Stimulated activated effector memory CD8-positive, alpha-beta T cell treated with anti-CD3 and anti-CD28 coated beads, Interleukin-12 subunit alpha, Interleukin-12 subunit beta, amount 100 ng/mL, for 72 hours (primary cell): ENCODE data around the gene FBXL14.
"Not testable (repeated sequence)": the region's sequence is repeated elsewhere in the genome, so short reads cannot be mapped to it uniquely, and the experiment has no call there.

Experiments
- ATAC-seq: fragments of 150-1000 bp; cut with Tn5 transposase; 2 replicates; pipeline ENCODE4 v1.10.0; 2021
- DNase-seq, 2 donors: peaks; one replicate each; pipeline ENCODE4 v3.0.0; 2021 to 2022; ENCODE audit warnings: low spot score in 2 of 2
- H3K27ac Mint-ChIP-seq: one replicate; pipeline ENCODE4 v1.8.0; 2022; ENCODE audit warnings: mild to moderate bottlenecking, mixed read lengths
- H3K36me3 Mint-ChIP-seq: one replicate; pipeline ENCODE4 v1.8.0; 2022; ENCODE audit warnings: mild to moderate bottlenecking, mixed read lengths
- H3K4me1 Mint-ChIP-seq: one replicate; pipeline ENCODE4 v1.8.0; 2022; ENCODE audit warnings: mixed read lengths
- H3K4me3 Mint-ChIP-seq: one replicate; pipeline ENCODE4 v1.8.0; 2022; ENCODE audit warnings: mild to moderate bottlenecking, mixed read lengths
- H3K9me3 Mint-ChIP-seq: one replicate; pipeline ENCODE4 v1.8.0; 2022; ENCODE audit warnings: mixed read lengths

Gene FBXL14

GRCh38 chr12:1573960-1574864 lies 20.2 kb downstream of the FBXL14 start:
- Mint-ChIP-seq H3K36me3 (no peaks in the 10 kb centered on the region), H3K9me3 (no peaks in the 10 kb centered on the region), H3K27ac (no peak overlapping the region), H3K4me1 (peaks cover 11% of the 10 kb centered on the region), H3K4me3 (no peak overlapping the region)
- ATAC-seq (no peak), DNase-seq (no peak)

DNA sequence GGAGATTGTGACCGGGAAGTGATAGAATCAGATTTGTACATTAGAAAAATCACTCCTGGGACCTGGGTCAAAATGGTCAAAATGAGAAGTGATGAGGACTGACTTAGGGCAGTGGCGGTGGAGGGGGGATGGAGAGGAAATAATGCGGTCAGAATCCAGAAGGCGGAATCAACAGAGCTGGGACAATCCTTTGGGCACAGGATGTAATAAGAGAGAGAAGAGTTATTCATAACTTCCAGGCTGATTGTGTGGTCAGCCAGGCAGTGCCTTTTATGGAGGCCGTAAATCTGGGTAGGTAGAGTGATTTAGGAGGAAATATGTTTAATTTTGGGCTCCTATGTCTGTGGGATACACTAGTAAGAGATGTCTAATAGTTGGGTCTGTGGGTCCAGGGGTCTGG lies 21.6 kb downstream of the FBXL14 start:
- Mint-ChIP-seq H3K4me1 (peaks cover 11% of the 10 kb centered on the region), H3K27ac (no peak overlapping the region), H3K36me3 (no peaks in the 10 kb centered on the region), H3K4me3 (no peak overlapping the region), H3K9me3 (no peaks in the 10 kb centered on the region)
- ATAC-seq: no peak
- no peak for DNase-seq

DNA sequence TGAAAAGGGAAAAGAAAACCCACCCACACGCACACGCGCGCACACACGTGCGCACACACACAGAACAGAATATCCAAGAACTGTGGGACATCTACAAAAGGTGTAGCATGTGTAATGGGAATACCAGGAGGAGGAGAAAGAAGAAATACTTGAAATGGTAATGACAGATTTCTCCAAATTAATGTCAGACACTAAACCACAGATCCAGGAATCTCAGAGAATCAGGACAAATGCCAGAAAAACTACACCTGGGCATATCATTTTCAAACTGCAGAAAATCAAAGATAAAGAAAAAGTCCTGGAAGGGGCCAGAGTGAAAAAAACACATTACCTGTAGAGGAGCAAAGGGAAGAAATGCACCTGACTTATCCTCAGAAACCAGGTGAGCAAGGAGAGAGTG lies 26.5 kb downstream of the FBXL14 start:
- no peaks in the 10 kb centered on the region for H3K9me3 Mint-ChIP-seq
- DNase-seq (no peak), ATAC-seq (no peak)
- H3K4me1 Mint-ChIP-seq: no peaks in the 10 kb centered on the region
- H3K27ac Mint-ChIP-seq: no peak overlapping the region
- H3K4me3 Mint-ChIP-seq: no peak overlapping the region
- no peaks in the 10 kb centered on the region for H3K36me3 Mint-ChIP-seq

DNA sequence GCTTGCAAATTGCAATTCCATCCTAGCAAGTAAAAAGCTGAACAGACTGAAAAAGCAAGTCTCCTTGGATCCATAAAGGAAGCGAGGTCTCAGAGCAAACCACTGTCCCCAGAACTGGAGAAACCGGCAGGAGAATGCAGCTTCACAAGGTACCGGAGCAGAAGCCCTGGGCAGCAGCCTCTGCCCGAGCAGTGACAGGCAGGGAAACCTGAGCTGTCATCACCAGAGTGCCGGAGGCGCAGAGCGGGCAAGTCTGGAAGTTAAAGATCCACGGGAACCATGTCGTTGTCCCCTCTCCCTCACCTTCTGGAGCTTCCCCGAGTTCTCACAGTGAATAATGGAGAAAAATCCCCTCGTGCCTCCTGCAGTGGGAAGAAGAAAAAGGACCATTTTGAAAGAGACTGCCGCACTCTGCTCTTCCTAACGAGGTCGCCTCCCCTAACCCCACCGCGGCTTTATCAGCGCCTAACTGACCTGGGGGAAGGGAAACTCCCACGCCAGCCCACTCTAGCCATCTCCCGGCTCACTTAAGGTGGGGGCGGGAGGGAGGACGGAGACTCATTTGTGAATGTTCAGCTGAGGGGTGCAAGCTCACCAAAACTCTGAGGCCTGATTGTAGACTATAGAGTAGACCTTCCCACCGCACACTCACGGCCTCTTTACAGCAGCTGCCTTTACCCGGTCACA lies 27.8 kb downstream of the FBXL14 start:
- DNase-seq (no peak), ATAC-seq (no peak)
- H3K27ac Mint-ChIP-seq: no peak overlapping the region
- no peak overlapping the region for H3K4me3 Mint-ChIP-seq
- no peaks in the 10 kb centered on the region for H3K4me1 Mint-ChIP-seq
- H3K9me3 Mint-ChIP-seq: no peaks in the 10 kb centered on the region
- H3K36me3 Mint-ChIP-seq: no peaks in the 10 kb centered on the region

DNA sequence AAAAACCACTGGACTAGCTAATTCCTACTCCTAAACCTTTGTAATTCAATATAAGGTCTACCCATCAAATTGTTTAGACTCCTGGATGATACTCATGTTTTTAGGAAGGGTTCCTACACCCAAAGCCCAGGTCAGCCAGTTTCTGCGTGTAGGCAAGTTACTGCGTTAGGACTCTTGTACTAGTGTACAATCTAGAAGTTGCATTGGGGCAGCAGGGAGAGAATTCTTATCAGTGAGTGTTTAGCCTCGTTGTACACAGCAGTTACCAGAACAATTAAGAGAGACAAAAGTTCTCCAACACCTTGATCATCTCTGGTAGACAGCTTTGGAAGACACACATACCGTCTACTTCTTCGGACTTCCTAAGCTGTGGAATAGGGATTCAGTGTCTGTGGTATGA lies 29.2 kb downstream of the FBXL14 start:
- no peak for DNase-seq
- no peaks in the 10 kb centered on the region for H3K36me3 Mint-ChIP-seq
- no peak for ATAC-seq
- H3K27ac Mint-ChIP-seq: no peak overlapping the region
- H3K4me3 Mint-ChIP-seq: no peak overlapping the region
- H3K9me3 Mint-ChIP-seq: no peaks in the 10 kb centered on the region
- H3K4me1 Mint-ChIP-seq: no peaks in the 10 kb centered on the region

GRCh38 chr12:1564067-1564466 lies 30.3 kb downstream of the FBXL14 start:
- Mint-ChIP-seq H3K4me3 (no peak overlapping the region), H3K4me1 (no peaks in the 10 kb centered on the region), H3K9me3 (no peaks in the 10 kb centered on the region), H3K27ac (no peak overlapping the region), H3K36me3 (no peaks in the 10 kb centered on the region)
- DNase-seq: no peak
- ATAC-seq: no peak

DNA sequence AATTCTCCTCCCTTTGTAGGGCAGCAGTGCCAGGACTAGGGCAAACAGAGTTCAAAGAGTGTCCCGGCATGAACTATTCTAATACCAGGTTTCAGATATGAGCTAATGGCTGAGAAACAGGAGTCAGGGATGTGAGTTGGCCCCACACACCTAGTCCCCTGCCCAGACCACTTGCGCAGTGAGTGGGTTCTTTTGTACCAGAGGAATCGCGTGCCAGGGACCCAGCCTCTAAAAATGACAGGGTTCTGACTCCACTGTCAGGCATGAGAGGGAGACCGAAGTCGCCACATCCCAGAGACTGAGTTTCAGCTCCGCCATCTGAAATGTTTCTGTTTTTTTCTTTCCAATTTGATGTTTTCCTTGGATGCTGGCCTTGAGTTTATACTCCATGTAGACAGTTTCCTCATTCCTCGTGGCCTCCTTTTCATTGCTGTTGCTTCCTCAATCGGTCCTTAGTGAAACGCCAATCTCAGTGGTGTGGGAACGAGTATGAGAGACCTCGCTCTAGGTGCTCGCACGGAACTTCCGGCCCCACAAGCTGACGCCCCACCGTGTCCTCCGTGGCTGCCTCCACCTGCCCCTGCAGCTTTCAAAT lies 31.5 kb downstream of the FBXL14 start:
- no peak for ATAC-seq
- H3K36me3 Mint-ChIP-seq: no peaks in the 10 kb centered on the region
- no peaks in the 10 kb centered on the region for H3K4me1 Mint-ChIP-seq
- no peaks in the 10 kb centered on the region for H3K9me3 Mint-ChIP-seq
- no peak overlapping the region for H3K27ac Mint-ChIP-seq
- no peak for DNase-seq
- H3K4me3 Mint-ChIP-seq: no peak overlapping the region

GRCh38 chr12:1560704-1561103 lies 33.7 kb downstream of the FBXL14 start:
- Mint-ChIP-seq H3K27ac (no peak overlapping the region), H3K9me3 (no peaks in the 10 kb centered on the region), H3K4me1 (no peaks in the 10 kb centered on the region), H3K4me3 (no peak overlapping the region), H3K36me3 (no peaks in the 10 kb centered on the region)
- ATAC-seq: no peak
- no peak for DNase-seq

DNA sequence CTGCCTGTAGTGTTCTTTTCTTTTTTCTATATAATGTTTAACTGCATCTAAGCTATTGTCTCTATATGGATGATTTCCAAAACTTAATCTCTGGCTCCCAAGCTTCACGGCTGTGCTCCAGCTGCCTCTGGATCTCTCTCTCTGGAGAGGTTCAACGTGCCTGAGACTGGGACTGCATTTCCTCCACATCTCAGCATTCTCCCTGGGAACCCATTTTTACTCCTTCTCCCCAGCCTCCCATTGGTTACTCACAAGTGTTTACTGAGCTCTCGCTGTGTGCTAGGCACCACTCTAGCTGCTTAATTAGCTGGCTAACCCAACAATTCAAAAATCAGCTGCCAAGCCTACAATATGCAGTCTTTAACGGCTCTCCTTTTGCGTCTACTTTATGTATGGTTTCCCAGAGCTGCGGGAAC lies 34.7 kb downstream of the FBXL14 start:
- no peaks in the 10 kb centered on the region for H3K9me3 Mint-ChIP-seq
- DNase-seq (no peak), ATAC-seq (no peak)
- H3K27ac Mint-ChIP-seq: no peak overlapping the region
- no peaks in the 10 kb centered on the region for H3K4me1 Mint-ChIP-seq
- H3K4me3 Mint-ChIP-seq: no peak overlapping the region
- no peaks in the 10 kb centered on the region for H3K36me3 Mint-ChIP-seq

DNA sequence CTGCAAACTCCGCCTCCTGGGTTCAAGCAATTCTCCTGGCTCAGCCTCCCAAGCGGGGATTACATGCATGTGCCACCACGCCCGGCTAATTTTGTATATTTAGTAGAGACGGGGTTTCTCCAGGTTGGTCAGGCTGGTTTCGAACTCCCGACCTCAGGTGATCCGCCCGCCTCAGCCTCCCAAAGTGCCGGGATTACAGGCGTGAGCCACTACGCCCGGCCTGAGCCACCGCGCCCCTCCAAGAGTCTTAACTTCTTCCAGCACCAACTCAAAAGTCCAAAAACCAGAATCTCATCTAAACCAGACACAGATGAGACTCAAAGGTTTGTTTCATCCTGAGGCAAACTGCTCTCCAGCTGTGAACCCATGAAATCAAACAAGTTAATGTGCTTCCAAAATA lies 36.3 kb downstream of the FBXL14 start:
- not testable (repeated sequence) for ATAC-seq, H3K36me3 Mint-ChIP-seq, DNase-seq, H3K27ac Mint-ChIP-seq, H3K4me3 Mint-ChIP-seq, H3K9me3 Mint-ChIP-seq
- H3K4me1 Mint-ChIP-seq: peaks cover 12% of the 10 kb centered on the region

DNA sequence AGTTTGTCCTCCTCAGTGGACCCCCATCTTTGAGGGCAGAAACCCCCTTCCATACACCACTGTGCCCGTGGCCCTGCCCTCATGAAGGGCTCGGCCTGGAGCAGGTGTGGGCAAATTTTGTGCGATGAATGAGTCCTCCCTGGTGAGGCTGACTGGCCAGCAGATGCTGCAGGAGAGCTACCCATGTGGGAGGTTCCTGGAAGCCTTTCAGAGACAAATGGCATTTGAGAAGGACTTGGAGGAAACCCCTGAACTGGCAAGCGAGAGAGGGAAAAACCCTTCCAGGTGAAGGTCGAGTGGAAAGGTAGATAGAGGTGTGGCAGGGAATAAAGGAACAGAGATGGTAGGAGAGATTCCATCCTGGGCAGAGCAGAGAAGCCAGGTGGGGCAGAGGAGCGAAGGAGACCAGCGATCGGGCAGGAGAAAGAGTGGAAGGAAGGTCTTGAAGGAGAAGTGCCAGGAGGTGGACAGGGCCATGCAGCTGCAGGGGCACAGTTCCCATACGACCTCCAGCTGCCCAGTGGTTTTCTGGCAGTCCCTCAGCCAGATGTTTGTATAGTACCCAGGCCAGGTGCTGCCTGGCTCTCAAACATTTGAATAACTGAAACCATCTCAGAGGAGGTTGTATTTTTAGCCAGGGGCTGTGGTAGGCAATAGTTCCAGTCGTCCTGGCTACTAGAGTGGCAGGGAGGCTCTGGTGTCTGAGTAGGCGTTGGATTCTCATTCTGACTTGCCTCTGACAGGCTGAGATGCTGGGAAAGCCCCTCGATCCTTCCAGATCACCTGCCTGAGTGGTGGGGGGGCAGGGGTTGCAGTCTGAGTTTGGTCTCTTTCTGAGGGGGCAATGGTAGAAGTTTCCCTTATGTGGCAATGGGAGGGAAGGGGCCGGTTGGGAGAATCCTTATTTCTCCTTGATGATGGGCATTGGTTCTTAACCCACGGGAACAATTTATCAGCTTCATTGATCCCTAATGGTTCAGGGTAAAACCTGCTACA lies 40.1 kb downstream of the FBXL14 start:
- peak in 1 of 2 donors; percentile 60 for DNase-seq
- H3K27ac Mint-ChIP-seq: peak overlapping the region; percentile 73
- no peaks in the 10 kb centered on the region for H3K36me3 Mint-ChIP-seq
- H3K4me1 Mint-ChIP-seq: peaks cover 12% of the 10 kb centered on the region
- peaks cover 3% of the 10 kb centered on the region for H3K9me3 Mint-ChIP-seq
- peak; percentile 97 for ATAC-seq
- H3K4me3 Mint-ChIP-seq: peak overlapping the region; percentile 17

GRCh38 chr12:1553536-1553935 lies 40.8 kb downstream of the FBXL14 start:
- ATAC-seq (no peak), DNase-seq (no peak)
- Mint-ChIP-seq H3K9me3 (peaks cover 3% of the 10 kb centered on the region), H3K4me3 (no peak overlapping the region), H3K36me3 (no peaks in the 10 kb centered on the region), H3K4me1 (peaks cover 12% of the 10 kb centered on the region), H3K27ac (peak overlapping the region; percentile 73)

DNA sequence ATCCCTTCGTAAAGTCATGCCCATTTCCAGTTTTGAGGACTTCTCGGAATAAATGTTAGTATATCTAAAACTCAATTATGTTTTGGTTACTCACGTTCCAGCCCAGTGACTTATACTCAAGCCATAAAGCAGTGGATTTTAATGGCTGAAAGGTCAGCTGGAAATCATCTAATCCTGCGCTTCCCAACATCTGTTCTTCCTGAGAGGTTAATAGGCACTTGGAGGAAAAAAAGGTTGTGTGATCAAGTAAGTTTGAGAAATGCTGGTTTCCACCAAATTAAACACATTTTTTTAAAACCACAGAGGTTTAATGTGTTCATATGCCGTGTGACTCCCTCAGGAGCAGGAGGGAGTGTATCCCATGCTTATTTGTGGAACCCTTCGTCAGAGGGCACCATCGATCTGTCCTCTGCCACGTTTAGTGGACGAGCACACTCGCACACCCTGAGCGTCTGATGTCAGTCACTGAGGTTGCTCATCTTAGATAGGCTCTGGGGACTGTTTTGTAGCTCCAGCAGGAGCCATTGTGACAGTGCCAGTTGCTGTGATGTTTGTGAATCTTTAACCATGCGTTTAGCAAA lies 41.4 kb downstream of the FBXL14 start:
- ATAC-seq (no peak), DNase-seq (no peak)
- Mint-ChIP-seq H3K27ac (no peak overlapping the region), H3K4me1 (peaks cover 12% of the 10 kb centered on the region), H3K9me3 (peaks cover 3% of the 10 kb centered on the region), H3K4me3 (no peak overlapping the region), H3K36me3 (no peaks in the 10 kb centered on the region)

DNA sequence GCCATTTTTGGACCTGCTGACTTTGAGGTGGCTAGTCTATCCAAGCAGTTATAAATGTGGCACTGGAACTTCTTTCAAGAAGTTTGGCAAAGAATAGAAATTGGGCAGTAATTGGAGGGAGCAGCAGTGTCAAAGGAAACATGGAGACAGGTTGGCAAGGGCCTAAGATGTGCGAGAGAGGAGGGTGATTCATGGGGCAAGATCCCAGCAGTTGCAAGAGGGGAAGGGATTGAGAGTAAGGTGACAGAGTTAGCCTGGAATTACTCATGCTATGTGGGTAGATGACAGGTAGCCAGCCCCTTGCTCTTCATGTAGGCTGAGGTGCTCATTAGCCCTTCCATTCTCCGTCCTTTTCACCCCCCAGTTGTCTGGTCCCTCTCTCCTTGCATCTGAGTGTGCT lies 42.2 kb downstream of the FBXL14 start:
- no peak for DNase-seq
- peaks cover 3% of the 10 kb centered on the region for H3K9me3 Mint-ChIP-seq
- H3K4me3 Mint-ChIP-seq: no peak overlapping the region
- peaks cover 12% of the 10 kb centered on the region for H3K4me1 Mint-ChIP-seq
- no peaks in the 10 kb centered on the region for H3K36me3 Mint-ChIP-seq
- H3K27ac Mint-ChIP-seq: no peak overlapping the region
- ATAC-seq: no peak
